GM20431 (cell line): ENCODE measurements around the gene TNIK.

ENCODE experiments used
- in situ Hi-C: fragments of 300-500 bp; cut with MseI, MboI; formaldehyde crosslinking; loops from one replicate; pipeline ENCODE4 v1.15.0; 2020; ENCODE audit warnings: low sequenced_read_pairs; ENCODE audit not compliant: unreplicated experiment

Gene TNIK

DNA sequence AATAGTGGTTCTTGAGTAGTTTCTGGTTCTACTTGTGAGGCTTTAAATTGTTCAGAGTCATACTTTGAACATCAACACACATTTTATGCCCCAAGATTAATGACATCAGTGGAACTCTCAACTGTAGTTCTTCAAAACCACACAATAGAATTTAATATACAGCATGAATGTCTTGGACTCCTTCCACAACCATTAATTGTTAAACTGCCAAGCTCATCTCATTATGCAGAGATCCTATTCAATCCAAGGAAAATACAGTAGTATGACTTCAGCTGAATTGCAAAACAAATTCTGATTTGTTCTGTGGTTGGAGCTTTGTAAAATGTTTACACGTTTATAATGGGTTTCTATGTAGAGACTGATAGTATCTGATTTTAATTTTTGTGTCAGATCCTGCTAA lies 234.5 kb downstream of the TNIK start:
- in situ Hi-C loops: no loop called here

- in situ Hi-C loops: no loop called here
Measured at GRCh38 chr3:171225165-171225564, 235.0 kb downstream of the TNIK start.

GRCh38 chr3:171223396-171223795 lies 236.8 kb downstream of the TNIK start:
- in situ Hi-C loops: no loop called here

DNA sequence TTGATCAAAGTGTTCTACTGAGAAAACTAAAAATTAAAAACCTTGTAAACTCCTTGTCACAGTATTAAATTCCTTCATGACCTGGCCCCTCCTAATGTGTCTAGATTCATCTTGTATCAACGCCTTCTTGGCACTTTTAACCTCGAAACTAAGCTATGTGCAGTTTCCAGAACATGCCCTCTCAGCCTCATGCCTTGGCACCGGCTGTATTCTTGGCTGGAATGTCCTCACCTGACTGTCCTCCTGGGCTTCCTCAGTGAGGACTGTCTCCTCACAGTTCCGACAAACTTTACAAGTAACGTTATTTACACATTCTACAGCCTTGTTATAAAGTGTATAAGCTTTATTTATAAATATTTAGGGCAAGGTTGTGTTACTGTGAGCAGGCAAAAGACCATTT lies 237.2 kb downstream of the TNIK start:
- in situ Hi-C loops: no loop called here

DNA sequence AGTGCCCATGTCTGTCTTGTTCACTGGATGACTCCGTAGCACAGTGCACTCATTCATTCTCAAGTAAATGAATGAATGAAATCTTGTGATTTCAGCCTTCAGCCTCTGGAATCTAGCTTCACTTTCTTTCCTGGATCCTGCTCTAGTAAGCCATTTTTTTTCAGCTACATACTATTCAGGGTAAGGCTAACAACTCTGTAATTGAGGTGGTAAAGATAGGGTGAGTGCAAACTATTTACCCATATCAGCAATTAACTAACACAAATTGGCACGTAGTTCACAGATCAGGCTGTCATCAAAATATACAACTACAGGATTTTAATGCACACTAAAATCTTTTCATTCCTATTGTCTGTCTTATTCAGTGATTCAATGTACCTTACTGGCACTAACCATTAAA lies 238.6 kb downstream of the TNIK start:
- in situ Hi-C loops: no loop called here

DNA sequence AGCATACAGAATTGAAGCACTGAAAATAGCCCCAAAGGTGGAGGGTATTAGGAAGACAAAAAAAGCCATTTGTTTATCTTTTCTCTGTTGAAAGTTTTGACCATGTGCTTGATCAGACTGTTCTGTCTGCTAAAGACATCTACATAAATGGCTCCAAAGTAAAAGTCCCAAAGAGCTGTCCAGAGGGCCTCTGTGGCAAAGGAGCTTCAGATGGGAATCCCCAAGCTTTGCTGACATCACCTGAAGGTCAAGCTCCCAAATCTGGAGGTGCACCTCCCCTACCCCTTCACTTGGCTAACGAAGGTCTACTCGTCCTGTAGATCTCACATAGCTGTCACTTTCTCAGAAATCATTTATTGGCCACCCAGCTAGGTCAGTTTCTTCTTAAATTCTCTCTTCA lies 239.1 kb downstream of the TNIK start:
- in situ Hi-C loops: no loop called here

GRCh38 chr3:171219258-171219657 lies 240.9 kb downstream of the TNIK start:
- in situ Hi-C loops: no loop called here

DNA sequence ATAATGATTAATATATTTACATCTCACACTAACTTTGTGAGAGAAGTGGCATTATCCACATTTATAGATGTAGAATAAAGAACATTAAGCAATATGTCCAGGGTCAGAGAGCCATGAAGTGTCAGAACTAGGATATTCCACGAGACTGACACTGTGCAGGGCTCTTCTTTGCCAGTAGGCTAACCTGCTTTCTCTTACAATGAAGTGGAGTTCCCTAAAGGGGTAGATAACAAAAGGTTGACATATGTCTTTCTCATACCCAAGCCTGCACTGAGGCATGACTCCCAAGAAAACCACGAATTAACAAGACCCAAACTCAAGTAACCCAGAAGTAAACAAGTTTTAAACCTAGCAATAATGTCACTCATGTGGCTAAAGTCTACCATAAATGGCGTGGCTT lies 242.1 kb downstream of the TNIK start:
- in situ Hi-C loops: no loop called here

- in situ Hi-C loops: no loop called here
Measured at GRCh38 chr3:171213907-171214306, 246.3 kb downstream of the TNIK start.

DNA sequence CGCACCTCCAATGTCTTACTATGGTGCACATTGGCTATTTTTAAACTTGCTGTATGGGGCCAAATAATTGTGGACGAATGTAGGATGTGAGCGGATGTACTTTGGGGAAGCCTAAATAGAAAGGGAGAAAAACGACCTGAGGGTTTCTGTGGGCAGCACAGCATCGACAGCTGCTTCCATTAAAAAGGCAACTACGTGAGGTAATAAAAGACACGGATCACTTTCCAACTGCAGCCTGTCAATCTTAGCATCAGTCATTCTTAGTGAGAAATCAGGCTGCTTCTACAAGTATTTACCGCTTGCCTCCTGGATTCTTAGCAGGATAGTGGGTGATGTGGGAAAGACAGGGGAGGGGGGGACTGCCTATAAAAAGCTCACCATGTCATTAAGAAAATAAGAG lies 247.0 kb downstream of the TNIK start:
- in situ Hi-C loops: no loop called here

DNA sequence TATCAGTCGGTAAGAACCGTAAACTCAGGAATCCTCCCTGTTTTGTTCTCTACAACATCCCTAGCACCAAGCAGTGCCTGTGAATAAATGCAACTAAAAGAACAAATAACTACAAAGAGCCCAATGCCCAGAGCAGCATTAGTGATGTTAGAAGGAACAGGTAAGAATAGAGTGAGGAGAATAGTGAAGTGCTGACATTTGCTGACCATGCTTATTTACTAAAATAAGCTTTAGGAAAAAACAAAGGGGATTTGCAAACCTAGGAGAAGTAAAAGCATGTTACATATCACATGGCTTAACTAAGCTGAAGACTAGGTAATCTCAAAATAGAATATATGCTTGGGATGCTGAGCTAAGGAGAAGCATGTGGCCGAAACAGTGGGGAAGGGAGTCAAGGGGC lies 247.6 kb downstream of the TNIK start:
- in situ Hi-C loops: no loop called here

DNA sequence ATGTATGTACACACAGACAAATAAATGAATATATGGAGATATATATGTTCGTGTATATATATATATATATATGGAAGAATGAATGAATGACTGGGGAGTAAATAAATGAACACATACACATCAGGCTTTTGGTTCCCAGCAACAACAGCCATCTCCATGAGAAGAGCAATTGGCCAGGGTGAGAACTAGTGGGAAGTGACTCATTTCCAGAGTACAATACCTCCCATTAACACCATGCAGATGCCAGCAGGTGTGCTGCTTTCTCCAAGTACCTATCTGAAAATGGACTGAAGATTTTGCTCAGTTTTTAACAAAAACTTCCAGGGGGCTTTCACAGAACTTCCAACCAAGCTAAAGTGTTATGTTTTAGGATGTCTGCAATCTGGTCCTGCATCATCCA lies 253.9 kb downstream of the TNIK start:
- in situ Hi-C loops: no loop called here

GRCh38 chr3:171204942-171205341 lies 255.3 kb downstream of the TNIK start:
- in situ Hi-C loops: no loop called here

DNA sequence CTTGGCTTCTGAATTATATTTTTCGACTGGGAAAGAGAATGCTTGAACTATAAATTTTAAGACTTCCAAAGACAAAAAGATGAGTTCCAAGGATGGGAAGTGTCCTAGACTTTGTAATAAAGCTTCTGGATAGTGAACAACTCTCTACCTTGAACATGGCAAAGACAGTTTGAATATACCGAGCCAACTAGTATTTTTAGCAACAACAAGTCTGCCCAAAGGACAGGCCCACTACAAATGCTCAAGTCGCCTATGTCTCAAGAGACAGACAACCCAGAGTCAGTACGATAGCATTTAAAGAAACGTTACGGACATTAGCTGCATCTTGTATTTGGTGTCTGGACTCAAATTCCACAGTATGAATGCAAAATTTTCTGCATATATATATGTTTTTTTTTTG lies 258.4 kb downstream of the TNIK start:
- in situ Hi-C loops: no loop called here

GRCh38 chr3:171200750-171201088 lies 259.5 kb downstream of the TNIK start:
- in situ Hi-C loops: no loop called here

GRCh38 chr3:171200052-171200749 lies 260.0 kb downstream of the TNIK start:
- in situ Hi-C loops: no loop called here

- in situ Hi-C loops: loop anchor here (25.0 kb wide), 1 partner anchor 263 kb away; the partner anchor contains the start of gene TNIK
Measured at GRCh38 chr3:171199473-171199829, 260.8 kb downstream of the TNIK start.

DNA sequence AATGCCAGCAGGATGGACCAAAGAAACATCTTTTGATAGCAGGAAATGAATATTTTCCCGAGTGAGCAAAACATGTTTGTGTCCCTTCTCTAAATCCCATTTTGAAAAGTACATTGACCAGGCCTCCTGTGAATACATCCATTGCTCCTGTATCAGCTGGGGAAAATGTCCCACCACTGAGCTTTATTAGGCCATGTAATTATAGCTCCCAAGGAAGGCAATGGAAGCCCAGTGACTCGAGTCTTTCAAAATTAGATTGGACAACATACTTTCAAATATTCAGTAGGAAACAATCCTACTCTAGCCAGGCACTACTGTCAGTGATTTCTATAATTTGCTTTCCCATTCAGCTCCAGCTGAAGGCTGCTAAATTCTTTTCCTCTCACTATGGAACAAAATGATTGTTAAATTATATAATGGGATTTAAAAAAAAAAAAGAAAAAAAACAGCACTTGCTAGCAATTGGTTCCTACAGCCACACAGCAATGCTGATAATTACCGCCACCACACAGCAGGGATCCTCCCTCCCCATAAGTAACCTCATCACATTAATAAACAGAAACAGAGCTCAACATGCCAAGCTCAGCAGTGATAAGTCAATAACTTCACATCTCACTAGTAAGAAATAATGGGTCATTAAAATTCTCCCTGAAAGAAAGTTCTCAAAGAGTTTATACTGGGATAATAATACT lies 261.3 kb downstream of the TNIK start:
- in situ Hi-C loops: loop anchor here (25.0 kb wide), 1 partner anchor 263 kb away; the partner anchor contains the start of gene TNIK

GRCh38 chr3:171195686-171196085 lies 264.5 kb downstream of the TNIK start:
- in situ Hi-C loops: loop anchor here (25.0 kb wide), 1 partner anchor 267 kb away; the partner anchor contains the start of gene TNIK

DNA sequence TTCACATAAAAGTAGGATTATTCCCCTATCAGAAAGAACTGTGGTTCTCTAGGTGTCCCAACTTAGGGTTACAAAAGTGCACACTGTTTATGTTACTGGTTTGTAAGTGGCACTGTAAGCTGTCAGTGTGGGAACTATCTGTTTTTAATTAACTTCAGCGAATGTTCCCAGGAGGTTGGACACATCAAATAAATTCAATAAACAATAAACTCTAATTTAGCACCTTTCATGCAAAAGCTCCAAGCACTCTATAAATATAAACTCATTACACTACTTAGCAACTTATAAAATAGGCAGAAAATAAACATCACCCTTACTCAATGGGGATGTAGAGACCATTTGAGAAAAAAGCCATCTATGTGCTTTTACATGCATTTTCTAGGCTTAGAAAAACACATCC lies 265.2 kb downstream of the TNIK start:
- in situ Hi-C loops: loop anchor here (25.0 kb wide), 1 partner anchor 267 kb away; the partner anchor contains the start of gene TNIK

GRCh38 chr3:171193693-171194092 lies 266.5 kb downstream of the TNIK start:
- in situ Hi-C loops: loop anchor here (25.0 kb wide), 1 partner anchor 269 kb away; the partner anchor contains the start of gene TNIK
